Measurements from ENCODE around the gene CNIH2.

Gene CNIH2

DNA sequence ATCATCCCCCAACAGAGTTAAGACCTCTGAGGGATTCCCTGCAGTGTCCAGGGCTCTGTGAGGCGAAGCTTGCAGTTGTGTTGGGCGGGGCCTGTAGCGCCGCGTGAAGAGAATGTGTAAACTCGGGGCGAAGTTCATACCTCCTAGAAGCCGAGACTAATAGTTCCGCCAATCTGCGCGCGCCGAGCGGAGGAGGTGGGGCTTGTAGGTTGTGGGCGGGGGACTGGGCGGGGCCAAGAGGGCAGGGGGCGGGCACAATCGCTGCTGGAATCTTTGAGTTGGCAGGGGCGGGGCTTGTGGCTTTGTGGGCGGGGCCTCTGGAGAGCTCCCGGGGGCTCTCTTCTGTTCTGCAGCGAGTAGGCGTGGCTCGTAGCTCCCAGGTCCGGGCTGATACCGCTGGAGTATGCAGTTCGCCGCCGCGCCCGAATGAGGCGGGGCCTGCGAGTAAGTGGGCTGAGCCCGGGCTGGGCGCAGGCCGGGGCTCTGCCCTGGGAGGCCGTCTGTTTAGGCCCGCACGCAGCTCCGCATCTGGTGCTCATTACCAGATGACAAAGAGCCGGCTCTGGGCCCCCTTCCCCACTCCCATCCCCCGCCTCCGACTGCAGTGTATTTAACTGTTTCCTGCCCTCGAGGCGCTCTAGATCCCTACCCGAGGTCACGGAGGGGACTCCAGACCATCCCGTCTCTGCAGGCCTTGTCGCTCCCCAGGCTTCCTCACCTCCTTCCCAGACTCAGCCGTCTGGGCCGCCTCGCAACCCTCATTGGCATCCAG is 34.8 kb downstream of the CNIH2 start:
- FAIRE-seq (no peak), DNase-seq (ENCODE audit: insufficient read length) (peak; percentile 97)
- TF ChIP-seq POLR2AphosphoS5 (IDR thresholded peaks at IDR 0.05; ENCODE audit: low read depth, low read length) (no peak), TAF1 (IDR thresholded peaks at IDR 0.05; ENCODE audit: borderline replicate concordance, low read depth, low read length) (no peak), POLR2A (IDR thresholded peaks at IDR 0.05; ENCODE audit: low read depth, low read length) (no peak)

DNA sequence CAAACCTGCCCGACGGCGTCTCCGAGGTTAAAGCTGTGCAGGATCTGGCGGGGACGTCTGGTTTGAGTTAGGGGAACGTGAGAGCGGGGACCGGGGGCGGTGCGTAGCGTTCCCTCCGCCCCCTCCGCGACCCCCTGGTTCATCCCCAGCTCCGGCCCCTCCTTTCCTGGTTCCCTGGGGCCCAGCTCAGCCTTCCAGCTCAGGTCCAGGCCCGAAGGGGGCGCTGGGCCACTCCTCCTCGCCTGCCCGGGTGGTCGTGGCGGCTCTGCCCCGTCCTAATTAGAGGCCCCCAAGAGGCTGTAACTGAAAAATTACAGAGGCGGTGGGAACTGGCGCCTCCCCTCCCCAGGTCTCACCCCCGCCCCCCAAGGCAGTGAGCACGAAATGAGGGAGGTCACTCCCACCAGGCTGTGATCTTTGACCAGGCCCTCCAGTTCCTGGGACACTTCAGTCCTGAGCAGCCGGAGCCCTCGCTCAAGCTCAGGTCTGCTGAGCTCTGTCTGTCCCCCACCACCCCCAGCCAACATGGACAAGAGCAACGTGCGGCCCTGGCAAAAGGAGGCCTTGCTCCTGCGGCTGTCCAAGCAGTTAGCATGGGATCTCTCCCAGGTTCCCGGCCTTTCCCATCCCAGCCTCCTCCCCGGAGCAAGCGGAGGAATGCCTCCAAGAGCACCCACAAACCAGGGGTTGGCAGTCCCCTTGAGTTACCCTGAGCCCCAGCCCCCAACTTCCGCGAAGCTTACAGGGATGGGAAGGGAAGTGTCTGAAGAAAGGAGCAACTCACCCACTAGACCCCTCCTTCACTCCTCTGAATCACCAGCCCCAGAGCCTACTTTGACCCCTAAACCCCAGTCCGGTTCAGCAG is 35.6 kb downstream of the CNIH2 start:
- no peak for TF ChIP-seq POLR2A (IDR thresholded peaks at IDR 0.05; ENCODE audit: low read depth, low read length)
- no peak for TF ChIP-seq TAF1 (IDR thresholded peaks at IDR 0.05; ENCODE audit: borderline replicate concordance, low read depth, low read length)
- no peak for TF ChIP-seq POLR2AphosphoS5 (IDR thresholded peaks at IDR 0.05; ENCODE audit: low read depth, low read length)
- DNase-seq (ENCODE audit: insufficient read length) = no peak
- no peak for FAIRE-seq

DNA sequence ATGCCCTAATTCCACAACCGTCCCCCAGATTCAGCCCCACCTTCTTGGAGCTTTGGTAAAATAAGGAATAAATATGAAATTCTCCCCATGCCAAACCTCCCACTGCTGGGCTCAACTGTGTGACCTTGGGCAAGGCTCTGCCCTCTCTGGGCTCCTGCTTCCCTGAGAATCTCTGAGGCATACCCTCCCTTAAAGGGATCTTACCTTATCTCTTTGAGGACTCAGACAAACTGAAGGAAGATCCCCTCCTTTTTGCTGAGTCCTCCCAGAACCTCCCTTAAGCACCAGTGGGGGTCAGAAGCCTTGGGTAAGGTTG is 36.2 kb downstream of the CNIH2 start:
- TF ChIP-seq POLR2AphosphoS5 (IDR thresholded peaks at IDR 0.05; ENCODE audit: low read depth, low read length) = no peak
- no peak for TF ChIP-seq TAF1 (IDR thresholded peaks at IDR 0.05; ENCODE audit: borderline replicate concordance, low read depth, low read length)
- no peak for TF ChIP-seq POLR2A (IDR thresholded peaks at IDR 0.05; ENCODE audit: low read depth, low read length)
- FAIRE-seq (no peak), DNase-seq (ENCODE audit: insufficient read length) (no peak)

DNA sequence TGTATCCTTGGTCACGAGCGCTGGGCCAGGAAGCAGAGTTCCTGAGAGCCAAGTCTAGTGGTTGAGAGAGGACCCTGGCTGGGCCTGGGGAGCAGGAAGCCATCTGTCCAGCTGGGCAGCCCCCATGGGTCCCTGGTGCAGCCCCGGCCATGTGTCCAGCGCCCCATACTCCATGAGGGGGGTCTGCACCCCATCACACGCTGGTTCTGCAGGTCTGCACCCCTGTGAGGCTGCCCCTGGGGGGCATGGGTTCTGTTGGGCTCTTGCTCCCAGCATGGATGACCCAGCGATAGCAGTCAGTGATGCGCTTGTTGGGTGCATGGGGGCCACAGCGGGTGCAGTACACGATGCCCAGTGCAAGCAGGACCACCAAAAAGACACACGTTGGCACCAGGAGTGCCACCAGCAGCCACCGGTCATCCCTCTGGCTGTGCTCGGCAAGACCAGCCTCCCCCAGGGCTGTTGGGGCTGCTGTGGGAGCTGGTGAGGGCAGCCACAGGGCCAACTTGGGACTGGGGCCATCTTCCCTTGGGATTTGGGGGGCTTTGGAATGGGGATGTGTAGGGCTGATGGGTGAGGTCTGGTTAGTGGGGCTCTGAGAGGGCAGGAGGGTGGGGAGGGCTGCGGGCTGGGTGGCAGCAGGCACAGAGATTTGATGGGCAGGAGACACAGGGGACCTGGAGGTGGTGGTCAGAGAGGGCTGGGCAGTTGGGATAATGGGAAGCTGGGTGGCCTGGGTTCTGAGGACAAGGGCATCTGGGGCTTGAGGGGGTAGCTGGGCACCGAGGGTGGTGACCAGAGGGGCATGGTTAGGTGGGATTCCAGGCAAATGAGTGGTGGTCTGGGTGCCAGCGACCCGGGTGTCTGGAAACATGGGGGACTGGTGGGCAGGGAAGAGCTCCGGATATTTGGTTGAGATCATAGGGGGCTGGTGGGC is 36.9 kb downstream of the CNIH2 start:
- TF ChIP-seq POLR2AphosphoS5 (IDR thresholded peaks at IDR 0.05; ENCODE audit: low read depth, low read length) = no peak
- TF ChIP-seq TAF1 (IDR thresholded peaks at IDR 0.05; ENCODE audit: borderline replicate concordance, low read depth, low read length) = no peak
- no peak for TF ChIP-seq POLR2A (IDR thresholded peaks at IDR 0.05; ENCODE audit: low read depth, low read length)
- no peak for FAIRE-seq
- no peak for DNase-seq (ENCODE audit: insufficient read length)

DNA sequence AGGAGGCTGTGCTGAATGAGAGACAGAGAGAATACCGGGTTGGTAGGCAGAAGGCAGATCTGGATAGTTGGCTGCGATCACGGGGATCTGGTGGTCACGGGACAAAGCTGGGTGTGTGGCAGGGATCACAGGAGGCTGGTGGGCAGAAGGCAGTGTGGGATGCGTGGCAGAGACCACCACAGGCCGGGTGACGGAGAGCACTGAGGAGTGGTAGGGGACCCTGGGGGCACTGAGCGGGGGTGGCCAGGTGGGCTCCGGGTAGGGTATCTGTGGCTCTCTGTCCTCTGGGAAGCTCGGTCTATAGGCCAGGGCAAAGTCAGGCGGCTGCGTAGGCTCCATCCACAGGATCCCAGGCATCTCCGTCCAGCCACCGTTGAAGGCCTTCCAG is 37.5 kb downstream of the CNIH2 start:
- TF ChIP-seq TAF1 (IDR thresholded peaks at IDR 0.05; ENCODE audit: borderline replicate concordance, low read depth, low read length) (no peak), POLR2AphosphoS5 (IDR thresholded peaks at IDR 0.05; ENCODE audit: low read depth, low read length) (no peak), POLR2A (IDR thresholded peaks at IDR 0.05; ENCODE audit: low read depth, low read length) (no peak)
- no peak for DNase-seq (ENCODE audit: insufficient read length)
- FAIRE-seq = no peak

DNA sequence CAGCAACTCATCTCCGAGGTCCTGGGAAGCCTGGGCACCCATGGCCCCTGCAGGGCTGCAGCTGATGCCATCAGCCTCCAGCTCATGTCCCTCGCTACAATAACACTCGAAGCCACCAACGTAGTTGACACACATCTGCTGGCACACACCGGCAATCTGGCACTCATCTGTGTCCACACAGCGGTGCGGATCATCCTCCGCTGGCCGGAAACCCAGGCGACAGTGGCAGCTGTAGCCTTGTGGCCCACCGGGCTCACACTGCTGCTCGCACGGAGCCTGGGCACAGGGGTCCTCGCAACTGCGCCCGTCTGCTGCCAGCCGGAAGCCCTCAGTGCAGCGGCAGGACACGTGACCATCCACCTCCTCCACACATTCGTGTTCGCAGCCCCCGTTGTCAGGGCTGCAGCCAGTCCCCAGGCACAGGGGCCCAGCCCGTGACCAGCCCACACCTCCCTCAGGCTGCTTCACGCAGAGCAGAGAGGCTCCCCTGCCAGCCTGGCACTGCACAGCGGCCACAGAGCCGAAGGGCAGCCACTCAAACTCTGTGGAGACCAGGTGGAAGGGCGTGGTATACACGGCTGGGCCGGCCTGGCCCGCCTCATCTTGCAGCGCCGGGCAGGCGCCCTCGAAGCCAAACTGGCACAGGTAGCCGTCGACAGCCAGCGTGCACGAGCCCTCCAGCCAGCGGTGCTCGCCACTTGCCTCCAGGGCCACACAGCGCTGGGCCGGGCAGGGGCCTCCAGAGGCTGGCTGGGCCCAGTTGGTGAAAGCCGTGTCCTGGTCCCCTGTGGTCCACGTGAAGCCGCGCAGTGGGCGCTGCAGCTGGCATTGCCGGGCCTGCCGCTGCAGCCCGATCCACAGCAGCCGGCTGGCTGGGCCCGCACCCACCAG is 38.2 kb downstream of the CNIH2 start:
- FAIRE-seq (no peak), DNase-seq (ENCODE audit: insufficient read length) (no peak)
- TF ChIP-seq POLR2A (IDR thresholded peaks at IDR 0.05; ENCODE audit: low read depth, low read length) = no peak
- TF ChIP-seq TAF1 (IDR thresholded peaks at IDR 0.05; ENCODE audit: borderline replicate concordance, low read depth, low read length) = no peak
- no peak for TF ChIP-seq POLR2AphosphoS5 (IDR thresholded peaks at IDR 0.05; ENCODE audit: low read depth, low read length)

DNA sequence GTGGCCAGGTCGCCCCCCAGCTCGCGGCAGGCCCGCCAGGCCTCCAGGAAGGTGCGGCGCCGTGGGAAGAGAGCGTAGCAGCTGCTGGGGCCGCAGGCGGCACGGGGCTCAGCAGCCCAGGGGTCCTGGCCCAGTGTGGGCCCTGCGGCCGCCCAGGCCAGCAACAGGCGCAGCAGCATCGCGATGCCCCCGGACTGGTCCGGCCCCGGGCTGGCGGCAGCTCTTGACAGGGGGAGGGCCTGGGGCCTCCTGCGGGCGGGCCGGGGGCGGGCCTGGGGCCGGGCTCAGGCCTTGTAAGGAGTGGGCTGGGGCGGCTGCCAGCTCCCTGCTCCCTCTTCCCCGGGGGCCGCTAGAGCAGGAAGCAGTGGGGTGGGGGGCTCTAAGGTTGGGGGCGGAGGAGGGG is 38.9 kb downstream of the CNIH2 start, which contains the start of gene CD248:
TSS of gene CD248 (minus strand) at position 196 of the 403 bp plus-strand sequence. CDS start at position 179, 17 bp downstream.
- DNase-seq (ENCODE audit: insufficient read length) = no peak

DNA sequence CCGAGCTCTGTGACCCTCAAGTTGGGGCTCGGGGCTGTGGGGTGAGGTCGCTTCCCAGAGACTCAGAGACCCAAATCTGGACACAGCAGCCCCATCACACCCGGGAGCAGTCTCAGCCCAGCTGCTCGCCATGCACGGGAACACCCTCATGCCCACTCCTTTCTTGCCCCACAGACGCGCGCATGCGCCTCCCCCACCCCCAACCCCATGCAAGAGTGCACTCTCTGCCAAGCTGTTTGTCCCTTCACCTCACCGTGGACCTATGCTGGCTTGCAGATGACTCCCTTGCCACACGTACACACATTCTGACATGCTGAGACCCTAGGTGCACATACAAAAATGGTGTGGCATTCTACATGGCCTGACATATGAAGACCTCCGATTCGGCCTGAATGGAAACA is 39.3 kb downstream of the CNIH2 start:
- no peak for DNase-seq (ENCODE audit: insufficient read length)
- no peak for FAIRE-seq
- no peak for TF ChIP-seq TAF1 (IDR thresholded peaks at IDR 0.05; ENCODE audit: borderline replicate concordance, low read depth, low read length)
- no peak for TF ChIP-seq POLR2AphosphoS5 (IDR thresholded peaks at IDR 0.05; ENCODE audit: low read depth, low read length)
- TF ChIP-seq POLR2A (IDR thresholded peaks at IDR 0.05; ENCODE audit: low read depth, low read length) = no peak

More for the DNA sequence above, 38.9 kb downstream of the CNIH2 start, which contains the start of gene CD248:
- no peak for FAIRE-seq
- TF ChIP-seq POLR2AphosphoS5 (IDR thresholded peaks at IDR 0.05; ENCODE audit: low read depth, low read length) (no peak), TAF1 (IDR thresholded peaks at IDR 0.05; ENCODE audit: borderline replicate concordance, low read depth, low read length) (no peak)

DNA sequence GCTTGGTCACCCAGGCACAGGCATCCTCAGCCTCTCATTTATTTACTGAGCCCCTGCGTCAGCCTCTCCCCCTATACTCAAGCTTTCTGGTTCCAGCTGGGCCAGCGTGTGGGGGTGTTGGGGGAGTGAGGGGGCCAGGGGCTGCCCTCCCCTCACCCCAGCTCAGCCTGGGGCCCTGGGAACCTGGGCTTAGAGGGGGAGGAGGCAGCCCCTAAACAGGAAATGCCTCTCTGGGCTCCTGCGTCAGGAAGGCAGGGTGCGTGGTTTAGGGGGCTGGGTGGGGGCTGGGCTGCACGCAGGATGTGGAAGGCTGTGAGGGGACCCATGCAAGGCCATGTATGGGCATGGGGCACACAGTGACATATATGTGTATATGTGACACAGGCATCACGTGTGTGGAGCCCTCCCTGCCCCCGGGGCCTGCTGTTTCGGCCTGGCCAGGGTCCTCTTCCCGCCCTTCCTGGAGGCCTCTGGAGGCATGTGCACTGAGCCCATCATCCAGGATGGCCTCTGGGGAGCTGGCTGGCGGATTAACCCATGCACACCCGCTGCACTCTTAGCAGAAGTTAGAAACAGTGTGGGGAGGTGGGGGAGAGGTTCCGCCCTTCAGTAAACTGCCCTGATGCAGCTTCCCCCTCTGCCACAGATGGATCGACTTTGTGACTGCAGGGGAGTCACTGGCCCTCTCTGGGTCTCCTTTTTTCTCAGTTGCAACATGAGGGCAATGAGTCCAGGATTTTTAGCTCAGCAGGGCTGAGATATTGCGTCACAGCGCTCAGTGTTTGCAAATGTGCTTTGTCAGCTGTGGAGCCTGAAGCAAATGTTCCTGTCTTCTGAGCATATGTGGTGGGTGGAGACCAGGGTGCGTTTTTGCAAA is 40.0 kb downstream of the CNIH2 start:
- no peak for DNase-seq (ENCODE audit: insufficient read length)
- TF ChIP-seq POLR2A (IDR thresholded peaks at IDR 0.05; ENCODE audit: low read depth, low read length) (no peak), POLR2AphosphoS5 (IDR thresholded peaks at IDR 0.05; ENCODE audit: low read depth, low read length) (no peak), TAF1 (IDR thresholded peaks at IDR 0.05; ENCODE audit: borderline replicate concordance, low read depth, low read length) (no peak)
- no peak for FAIRE-seq
